ENCODE results near the gene PFDN4.

DNA sequence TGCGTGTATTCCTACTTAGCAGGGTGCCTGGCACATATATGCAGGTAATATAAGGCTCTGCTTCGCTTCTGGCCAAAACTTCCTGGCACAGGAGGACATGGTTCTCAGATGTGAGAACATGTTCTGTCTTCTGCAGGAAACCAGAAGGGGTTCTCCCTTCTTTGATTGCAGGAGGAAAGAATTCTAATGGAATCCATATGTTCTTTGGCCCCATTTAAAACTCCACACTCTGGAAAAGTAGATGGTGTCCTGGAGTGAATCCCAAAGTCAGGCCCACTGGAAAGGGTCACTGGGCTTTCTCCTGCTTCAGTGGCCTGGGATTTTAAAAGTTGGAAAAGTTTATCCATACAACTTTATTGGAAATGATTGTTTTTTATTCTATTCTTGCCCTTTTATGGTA is 17.7 kb upstream of the PFDN4 start:
- TF ChIP-seq, protein P1, sequence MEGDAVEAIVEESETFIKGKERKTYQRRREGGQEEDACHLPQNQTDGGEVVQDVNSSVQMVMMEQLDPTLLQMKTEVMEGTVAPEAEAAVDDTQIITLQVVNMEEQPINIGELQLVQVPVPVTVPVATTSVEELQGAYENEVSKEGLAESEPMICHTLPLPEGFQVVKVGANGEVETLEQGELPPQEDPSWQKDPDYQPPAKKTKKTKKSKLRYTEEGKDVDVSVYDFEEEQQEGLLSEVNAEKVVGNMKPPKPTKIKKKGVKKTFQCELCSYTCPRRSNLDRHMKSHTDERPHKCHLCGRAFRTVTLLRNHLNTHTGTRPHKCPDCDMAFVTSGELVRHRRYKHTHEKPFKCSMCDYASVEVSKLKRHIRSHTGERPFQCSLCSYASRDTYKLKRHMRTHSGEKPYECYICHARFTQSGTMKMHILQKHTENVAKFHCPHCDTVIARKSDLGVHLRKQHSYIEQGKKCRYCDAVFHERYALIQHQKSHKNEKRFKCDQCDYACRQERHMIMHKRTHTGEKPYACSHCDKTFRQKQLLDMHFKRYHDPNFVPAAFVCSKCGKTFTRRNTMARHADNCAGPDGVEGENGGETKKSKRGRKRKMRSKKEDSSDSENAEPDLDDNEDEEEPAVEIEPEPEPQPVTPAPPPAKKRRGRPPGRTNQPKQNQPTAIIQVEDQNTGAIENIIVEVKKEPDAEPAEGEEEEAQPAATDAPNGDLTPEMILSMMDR (IDR thresholded peaks at IDR 0.05; ENCODE audit: low read depth, low read length, poor library complexity, severe bottlenecking): no peak
- TF ChIP-seq EZH2phosphoT487 (IDR thresholded peaks at IDR 0.05; ENCODE audit: borderline replicate concordance, low read length): no peak
